DMS153 treated with DMSO at 0.1 percent for 48 hours (cell line): ENCODE results near the gene ANKRD63.

Experiments
- DNase-seq: peaks from one replicate; lab custom pipeline; 2025; ENCODE audit not compliant: unreplicated experiment; lab: John Stamatoyannopoulos, UW

The ANKRD63 gene, protein sequence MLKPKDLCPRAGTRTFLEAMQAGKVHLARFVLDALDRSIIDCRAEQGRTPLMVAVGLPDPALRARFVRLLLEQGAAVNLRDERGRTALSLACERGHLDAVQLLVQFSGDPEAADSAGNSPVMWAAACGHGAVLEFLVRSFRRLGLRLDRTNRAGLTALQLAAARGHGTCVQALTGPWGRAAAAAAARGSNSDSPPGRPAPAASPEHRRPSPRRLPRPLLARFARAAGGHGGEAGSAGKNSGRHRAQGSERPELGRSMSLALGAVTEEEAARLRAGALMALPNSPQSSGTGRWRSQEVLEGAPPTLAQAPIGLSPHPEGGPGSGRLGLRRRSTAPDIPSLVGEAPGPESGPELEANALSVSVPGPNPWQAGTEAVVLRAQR

DNA sequence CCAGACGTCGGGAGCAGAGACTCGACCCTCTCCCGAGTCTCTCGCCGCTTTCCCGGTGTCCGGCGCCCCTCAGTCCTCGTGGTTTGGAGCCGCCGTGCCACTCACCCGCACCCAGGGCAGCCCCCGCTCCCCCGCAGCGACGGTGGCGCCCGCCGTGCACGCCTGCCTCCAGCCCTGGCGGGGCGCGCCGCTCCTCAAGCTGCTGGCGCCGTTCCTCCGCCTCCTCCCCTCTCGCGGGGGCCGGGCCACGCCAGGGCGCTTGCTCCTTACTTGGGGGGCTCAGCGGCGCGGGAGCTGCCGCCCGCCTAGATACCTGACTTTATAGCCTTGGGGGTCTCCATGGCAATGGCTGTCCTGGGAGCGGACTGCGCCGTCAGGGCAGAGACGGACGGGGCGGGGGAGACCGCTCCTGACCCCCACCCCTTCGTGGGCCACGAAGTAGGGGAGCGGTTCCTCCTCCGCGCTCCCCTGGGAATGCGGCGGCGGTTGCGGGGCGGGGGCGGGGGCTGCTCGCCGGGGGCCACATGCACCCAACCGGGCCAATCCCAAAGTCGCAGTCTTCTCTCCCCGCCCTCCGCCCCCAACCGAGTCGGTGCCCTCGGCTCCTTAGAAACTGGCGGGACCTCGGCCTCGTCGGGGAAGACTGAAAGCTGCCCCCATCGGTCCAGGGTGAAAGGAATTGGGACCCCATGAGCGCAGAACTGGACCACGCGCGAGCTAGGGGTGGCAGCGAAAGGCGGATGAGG lies at the start of gene ANKRD63:
TSS of gene ANKRD63 (minus strand) at position 196 of the 746 bp plus-strand sequence. CDS start 478 bp downstream, outside the sequence.
- DNase-seq, result no peak

DNA sequence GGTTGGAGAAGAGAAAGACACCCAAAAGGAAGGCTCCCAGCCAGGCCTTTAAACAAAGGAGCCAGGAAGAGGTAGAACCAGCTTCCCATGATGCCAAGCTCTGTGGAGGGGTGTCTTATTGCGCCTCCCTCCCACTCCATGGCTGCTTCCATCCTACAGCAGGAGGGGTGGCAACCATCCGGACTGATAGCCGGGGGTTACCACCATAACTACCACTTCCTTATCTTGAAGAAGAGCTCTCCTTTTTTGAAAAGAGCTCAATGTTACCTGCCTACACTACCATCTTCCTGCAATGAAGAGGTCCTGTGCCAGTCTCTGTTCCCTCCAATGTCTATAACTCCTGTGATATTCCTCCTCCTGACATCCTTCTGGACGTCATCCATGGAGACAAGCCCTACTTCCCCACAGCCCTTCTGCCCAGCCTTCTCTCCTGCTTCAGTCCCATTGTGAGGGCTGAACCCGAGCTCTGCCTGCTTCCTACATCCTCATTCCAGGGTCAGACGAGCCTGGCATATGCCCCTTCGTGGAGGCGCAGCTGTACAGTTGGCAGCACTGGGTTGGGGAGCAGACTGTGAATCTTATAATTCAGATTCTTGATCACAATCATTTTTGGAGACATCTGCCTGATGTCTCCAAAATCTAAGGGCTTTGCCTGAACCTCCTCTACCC lies 49.4 kb upstream of the ANKRD63 start:
- no peak for DNase-seq

DNA sequence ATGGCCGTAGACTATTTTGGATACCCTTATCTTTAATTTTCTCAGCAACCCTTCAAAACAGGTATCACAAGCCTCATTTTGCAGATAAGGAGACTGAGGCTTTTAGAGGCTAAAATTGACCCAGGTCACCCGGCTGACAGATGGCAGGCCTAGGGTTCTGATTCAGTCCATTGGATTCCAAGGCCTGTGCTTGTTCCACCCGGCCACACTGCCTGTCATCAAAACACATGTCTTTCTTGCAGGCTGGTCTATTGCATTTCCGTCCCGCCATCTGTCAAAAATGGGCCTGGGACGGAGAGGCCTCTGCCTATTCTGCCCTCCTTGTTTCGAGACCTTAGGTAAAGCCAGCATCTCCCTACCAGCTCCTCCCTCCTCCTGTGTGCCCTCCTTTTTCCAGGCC lies 48.8 kb upstream of the ANKRD63 start:
- no peak for DNase-seq

DNA sequence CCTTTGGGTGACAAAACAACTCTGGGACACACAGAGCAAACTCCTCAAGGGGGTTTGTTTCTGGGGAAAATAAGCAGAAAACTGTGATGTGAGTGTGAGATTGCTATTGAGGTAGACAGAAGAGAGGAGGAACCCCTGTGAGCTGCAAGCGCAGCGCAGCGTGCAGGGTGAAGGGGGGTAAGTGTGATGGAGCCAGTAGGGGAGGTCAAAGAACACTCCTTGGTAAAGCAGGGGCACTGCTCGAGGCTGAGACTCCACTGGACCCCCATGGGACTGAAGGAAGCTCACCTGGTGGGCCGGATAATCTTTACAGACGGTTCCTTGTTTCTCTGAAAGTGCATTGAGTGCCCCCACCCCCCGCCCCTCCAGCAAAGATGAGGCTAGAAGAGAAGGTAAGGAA lies 48.2 kb upstream of the ANKRD63 start:
- no peak for DNase-seq

DNA sequence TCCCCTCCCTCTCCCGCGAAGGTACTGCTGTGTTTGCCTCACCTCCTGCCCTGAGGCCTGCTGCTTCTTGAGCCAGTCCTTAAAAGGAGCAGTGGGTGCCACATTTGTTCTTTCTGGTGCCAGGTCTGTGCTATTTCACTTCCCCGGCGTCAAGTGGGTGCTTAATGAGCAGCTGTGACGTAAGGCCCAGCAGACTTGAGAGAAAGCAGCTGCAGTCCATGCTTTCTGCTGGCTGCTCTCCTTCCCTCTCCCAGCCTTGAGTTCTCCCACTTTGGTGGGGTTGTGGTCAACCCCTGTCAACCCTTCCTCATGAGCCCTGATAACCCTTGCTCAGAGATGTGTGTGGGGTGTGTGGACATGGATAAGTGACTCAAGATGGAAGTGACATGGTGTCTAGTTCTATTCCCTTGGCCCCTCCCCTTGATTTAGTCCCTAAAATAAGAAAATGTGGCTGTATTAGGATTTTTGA lies 47.5 kb upstream of the ANKRD63 start:
- no peak for DNase-seq

DNA sequence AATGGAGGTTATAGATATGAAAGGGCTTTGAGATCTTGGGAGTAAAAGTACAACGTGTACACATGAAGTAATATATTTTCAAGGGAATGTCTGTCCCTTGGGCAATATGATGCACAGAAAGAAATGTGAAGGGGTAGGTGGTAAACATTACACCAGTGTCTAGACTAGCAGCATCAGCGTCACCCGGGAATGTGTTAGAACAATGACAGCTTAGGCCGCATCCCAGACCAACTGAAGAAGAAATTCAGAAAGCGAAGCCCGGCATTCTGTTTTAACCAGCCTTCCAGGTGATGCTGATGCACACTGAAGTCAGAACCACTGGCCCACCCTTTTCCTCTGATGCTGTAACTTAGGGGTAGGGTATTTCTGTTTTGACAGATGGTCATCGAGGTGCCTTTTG lies 46.9 kb upstream of the ANKRD63 start:
- no peak for DNase-seq

DNA sequence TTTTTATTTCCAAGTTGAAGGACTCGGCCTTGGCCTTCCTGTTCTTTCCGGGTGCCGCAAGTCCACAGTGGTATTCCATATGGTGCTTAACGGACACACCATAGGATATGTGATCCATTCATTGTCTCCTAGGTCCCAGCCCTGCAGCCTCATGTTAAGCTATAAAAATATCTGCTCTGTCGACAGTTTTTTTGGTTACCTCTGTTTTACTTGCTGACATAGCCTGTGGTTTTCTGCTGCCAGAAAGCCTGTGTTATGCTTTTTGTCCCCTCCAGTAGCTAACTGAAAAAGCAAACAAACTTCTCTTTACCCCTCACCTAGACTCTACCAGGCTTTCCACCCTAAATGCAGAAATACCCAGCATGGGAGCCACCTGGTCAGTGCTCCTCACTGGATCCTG lies 45.9 kb upstream of the ANKRD63 start:
- no peak for DNase-seq

DNA sequence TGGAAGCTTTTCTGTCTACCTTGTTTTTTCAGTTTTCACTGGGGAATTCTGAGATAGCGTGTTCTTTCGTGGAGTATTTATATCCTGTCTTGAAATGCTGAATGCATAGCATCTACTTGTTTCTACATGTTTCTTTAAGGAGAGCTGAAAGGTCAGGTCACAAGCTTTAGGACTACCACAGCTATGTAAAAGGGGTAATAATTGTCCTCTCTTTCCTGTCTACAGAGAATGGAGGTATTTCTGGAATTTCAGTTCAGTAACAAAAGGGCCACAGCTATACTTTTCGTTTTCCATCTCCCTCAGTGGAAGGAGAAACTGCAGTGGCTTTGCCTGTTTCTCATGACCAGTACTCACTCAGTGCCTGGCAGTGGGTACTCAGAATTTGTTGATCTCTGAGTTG lies 45.3 kb upstream of the ANKRD63 start:
- DNase-seq, result no peak

DNA sequence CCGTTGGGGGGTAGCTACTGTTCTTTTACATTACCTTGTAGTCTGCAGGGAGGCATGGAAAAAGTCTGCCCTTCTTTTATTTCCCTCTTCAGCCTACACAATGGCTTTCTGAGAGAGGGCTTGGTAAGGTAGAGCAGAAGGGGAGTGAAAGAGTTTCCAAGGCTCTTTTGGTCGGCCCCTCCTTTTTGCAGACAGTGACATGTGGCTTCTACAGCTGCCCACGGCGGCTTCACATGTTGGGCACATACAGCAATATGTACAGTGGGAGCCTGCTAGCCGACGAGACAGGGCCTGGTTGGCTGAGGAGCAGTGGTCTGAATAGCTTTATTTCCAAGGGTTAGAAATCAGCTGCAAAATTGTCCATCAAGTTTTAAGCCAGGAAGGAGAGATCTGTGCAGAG lies 44.6 kb upstream of the ANKRD63 start:
- DNase-seq, result no peak

DNA sequence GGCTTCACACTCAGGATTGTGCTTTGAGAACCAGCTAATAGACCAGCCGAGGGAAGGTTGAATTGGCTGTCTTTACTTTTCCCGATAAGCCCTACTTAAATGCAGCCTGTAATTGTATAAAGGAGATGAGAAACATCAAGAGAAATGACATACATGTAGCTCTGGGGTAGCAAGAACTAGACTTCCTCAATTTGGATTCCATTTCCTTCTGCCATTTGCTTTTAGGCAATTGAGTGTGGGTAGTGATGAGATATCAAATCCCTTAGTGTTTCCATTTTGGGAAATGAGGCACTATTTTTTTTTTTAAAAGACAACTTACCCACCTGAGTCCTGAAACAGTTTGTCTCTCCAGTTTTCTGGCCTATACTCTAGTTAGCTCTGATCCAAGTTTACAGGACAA lies 42.8 kb upstream of the ANKRD63 start:
- no peak for DNase-seq

DNA sequence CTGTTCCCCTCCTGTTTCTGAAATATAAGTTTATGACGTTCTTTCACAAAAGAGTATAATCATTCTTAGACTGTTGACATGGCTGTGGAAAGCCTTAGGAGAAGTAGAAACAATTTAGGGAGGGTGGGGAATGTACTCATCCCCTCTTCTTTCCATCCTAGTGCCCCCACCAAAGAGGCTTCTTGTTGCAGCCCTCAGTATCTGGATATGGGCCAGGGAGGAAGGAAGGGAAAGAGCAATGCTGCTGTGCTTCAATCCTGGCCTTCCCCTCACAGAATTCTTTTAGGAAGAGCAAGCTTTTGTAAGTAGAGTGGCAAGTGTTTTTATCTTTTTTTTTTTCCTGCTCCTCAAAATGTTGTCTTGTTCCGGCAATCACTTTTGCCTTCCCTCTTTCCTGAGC lies 42.3 kb upstream of the ANKRD63 start:
- no peak for DNase-seq

DNA sequence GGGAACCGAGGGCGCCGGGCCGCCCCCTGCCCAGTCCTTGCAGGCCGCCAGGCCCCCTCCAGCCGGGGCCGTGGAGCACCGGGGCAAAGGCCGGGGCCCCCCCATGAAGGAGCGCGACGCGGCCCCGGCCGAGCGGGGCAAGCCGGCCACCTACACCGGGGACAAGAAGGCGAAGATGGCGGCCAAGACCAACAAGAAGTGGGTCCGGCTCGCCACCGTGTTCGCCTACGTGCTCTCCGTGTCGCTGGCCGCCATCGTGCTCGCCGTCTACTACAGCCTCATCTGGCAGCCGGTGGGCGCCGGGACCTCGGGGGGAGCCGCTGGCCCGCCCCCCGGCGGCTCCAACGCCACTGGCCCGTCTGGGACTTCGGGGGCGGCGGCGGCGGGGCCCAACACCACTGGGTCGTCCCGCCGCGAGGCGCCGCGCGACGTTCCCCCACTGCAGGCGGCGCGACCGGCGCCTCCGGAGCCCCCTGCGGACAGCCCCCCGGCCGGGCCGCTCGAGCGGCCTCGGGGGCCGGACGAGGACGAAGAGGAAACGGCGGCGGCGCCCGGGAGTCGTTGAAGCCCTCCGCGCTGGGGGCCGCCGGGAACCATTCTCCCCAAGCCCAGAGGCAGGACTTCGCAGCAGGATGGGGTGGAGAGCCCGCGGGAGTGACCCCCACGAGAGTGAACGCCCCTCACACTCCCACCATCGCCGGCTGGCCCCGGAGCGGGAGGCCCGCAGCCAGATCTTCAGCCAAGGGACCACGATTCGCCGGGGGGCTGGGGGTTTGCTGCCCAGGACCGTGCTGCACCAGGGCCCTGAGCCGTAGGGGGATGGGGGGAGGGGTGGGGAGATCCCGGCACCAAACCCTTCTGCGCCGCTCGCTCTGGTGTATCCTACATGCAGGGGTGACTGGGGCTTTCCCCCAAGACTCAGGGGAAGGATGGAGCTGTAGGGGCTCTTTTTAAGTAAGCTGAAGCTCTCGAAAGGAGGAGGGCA lies 41.4 kb upstream of the ANKRD63 start:
- no peak for DNase-seq

DNA sequence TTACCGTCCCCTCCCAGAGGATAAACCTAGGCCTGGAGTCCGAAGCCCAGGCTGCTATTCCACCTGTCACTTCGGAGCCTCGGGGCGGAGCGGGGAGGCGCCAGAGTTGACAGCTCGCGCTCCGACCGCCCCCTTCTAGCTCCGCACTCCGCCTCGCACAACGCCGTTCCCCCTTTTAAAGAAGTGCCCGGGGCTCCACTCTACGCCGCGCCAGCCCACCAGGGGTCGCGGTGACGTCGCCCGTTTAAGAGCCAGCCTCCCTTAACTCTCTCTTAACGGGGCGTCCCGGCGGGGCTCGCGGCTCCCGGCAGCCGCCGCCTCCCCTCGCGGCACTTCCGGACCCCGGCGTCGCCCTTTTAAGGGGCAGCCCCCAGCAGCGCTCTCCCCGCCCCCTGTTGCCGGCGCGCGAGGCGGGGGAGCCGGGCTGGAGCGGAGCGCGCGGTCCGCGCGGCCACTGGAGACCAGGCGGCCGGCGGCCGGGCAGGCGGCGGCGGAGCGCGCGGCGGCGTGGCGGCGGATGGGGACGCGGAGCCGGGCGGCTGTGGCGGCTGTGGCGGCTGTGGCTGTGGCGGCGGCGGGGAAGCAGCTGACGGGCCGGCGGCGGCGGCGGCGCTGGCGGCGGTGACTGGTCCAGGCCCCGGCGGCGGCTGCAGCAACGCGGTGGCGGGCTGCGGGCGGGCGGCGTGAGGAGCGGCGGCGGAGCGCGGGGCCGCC lies 40.5 kb upstream of the ANKRD63 start, which contains the start of gene INAFM2:
TSS of gene INAFM2 (plus strand) at position 454 of the 714 bp plus-strand sequence. CDS start 364 bp downstream, outside the sequence.
- DNase-seq, result peak; percentile 34

DNA sequence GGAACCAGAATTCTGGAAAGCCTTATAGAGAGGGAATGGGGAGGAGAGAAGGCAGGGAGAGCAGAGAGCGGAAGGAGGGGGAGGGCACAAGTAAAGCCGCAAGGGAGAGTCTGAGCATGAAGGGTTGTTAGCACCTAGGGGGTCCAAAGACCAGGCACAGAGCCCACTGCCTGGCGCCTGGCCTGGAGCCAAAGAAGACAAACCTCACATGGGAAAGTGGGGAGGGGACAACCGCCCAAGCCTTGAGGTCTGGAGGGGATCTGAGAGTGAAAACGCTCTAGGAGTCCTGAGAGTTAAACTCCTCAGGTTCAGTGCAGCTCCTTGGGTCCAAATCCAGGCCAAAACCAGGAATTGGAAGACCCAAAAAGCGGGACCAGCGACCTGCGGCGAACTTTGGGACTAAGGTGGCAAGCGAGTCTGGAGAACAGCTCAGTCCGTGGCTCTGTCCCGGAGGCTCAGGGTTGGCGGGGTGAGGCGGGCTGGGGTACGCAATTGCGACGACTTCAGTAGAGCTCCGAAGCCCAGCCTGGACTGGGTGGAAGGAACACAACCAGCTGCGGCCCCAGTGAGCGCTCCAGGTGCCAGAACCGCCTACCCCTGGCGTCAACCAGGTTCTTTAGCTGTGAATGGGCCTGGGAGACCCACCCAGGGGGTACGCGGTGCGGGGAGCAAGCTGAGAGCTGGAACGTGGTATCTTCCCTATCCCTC lies 39.8 kb upstream of the ANKRD63 start:
- no peak for DNase-seq

DNA sequence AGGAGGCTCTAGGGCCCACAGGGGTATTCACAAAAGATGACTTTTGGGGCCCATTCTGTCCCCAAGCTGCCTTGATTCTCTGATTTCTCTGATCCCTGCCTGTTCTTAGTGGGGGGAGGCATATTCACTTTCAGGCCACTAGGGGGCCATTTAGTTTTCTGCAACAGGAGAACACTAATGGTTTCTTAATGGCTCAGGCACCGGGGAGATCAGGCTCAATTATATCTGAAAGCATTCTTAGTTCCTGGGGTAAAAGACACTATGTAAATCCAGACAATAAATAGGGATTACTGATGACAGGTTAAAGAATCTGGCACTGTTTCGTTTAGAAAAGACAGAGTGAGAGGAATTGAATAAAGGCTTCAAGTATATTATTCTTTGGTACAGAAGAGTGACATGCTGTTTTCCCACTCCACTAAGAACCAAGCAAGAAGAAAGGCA lies 38.1 kb upstream of the ANKRD63 start:
- peak; percentile 21 for DNase-seq

DNA sequence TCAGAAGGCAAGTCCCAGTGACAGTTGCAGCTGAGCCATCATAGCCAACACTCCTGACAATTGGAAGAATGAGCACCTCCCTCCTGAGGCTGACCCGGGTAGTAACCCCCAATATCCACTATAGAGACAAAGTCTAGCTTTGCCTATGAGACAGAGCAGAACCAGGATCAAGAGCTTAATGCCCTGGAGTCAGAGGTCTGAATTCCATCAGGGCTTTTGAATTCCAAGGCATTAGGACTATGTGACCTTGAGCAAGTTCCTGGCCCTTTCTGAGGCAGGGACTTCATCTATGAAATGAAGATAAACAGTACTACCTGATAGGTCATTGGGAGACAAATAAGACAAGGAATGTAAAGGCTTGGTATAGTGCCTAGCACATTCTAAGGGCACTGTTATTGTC lies 37.5 kb upstream of the ANKRD63 start:
- no peak for DNase-seq

DNA sequence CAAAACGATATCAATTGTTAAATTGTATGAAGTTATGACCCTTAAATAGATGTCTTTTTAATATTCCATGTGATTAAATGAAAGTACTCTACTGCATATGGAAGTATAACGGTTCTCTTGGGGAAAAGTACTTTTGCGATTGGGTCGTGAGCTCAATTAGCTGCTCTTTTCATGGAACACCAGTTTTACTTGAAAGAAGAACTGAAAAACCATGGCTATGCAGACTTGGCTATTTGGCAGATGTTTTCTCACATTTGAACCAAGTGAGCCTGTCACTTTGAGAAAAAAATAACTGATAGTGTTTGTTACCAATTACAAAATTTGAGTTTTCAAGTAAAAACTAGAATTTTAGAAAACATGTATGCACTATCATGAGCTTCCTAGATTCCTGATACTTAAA lies 34.7 kb upstream of the ANKRD63 start:
- DNase-seq, result no peak

DNA sequence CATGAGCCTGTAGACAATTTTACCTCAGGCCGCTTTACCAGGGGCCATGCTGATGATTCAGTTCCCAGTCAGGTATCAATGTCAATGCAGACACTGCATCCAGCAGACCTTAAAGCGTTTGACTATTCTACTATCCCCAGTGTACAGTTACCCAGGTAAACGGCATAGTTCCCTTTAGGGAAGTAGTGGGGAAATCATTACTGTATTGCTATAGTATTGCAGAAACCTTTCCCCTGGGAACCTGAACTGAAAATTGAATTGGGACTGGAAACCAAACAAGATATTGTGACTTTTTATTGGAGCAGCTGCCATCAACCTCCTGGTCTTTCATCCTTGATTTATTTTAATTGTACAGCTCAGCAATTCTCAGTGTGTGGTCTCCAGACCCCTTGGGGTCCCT lies 34.1 kb upstream of the ANKRD63 start:
- no peak for DNase-seq

DNA sequence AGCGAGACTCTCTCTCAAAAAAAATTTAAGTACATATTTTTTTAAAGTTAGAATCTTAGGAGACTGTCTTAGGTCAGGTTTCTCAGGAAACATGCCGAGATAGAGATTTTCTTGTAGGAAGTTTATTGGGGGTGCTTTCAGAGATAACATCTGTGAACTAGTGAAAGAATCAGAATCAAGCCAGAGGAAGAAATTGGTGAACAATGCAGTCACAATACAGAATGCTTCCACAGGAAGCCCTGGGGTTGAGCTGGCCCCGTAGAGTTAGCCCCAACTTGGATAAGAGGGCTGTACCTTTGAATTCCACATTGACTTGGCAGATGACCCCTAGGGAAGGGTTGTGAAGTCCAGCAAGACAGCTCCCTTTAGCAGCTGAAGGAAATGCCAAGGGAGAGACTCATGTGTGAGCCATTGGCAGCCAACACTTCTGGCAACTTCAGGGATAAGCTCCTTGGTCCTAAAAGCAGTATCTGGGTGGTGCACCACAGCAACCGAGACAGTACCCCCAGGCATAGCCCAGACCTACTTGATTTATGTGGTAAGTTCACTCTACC lies 31.9 kb upstream of the ANKRD63 start:
- no peak for DNase-seq
